Osteocyte (in vitro differentiated cells): ENCODE data around the gene GGN. TPM values are rescaled to one million over a fixed set of nuclear protein-coding genes. Genes with fewer than 3 reads are reported as not detected.
"Not testable (repeated sequence)": the region's sequence is repeated elsewhere in the genome, so short reads cannot be mapped to it uniquely, and the experiment has no call there.

Source experiments
- DNase-seq: peaks from one replicate; pipeline ENCODE4 v3.0.0; 2021; ENCODE audit warnings: mixed read lengths; ENCODE audit not compliant: unreplicated experiment; ENCODE audit errors: extremely low spot score
- H3K27ac Mint-ChIP-seq: one replicate; pipeline ENCODE4 v1.8.0; 2021; ENCODE audit warnings: mild to moderate bottlenecking, mixed read lengths; ENCODE audit not compliant: unreplicated experiment
- H3K27me3 Mint-ChIP-seq: one replicate; pipeline ENCODE4 v1.8.0; 2021; ENCODE audit warnings: mixed read lengths; ENCODE audit not compliant: unreplicated experiment
- H3K36me3 Mint-ChIP-seq: one replicate; pipeline ENCODE4 v1.8.0; 2021; ENCODE audit warnings: mixed read lengths; ENCODE audit not compliant: unreplicated experiment
- H3K4me1 Mint-ChIP-seq: one replicate; pipeline ENCODE4 v1.8.0; 2021; ENCODE audit warnings: mixed read lengths; ENCODE audit not compliant: unreplicated experiment
- H3K4me3 Mint-ChIP-seq: one replicate; pipeline ENCODE4 v1.8.0; 2021; ENCODE audit warnings: mild to moderate bottlenecking, moderate library complexity, mixed read lengths; ENCODE audit not compliant: unreplicated experiment
- H3K9me3 Mint-ChIP-seq: one replicate; pipeline ENCODE4 v1.8.0; 2021; ENCODE audit warnings: mixed read lengths; ENCODE audit not compliant: unreplicated experiment
- total RNA-seq: library from RNA; stranded (reverse); gene quantifications from 2 replicates; pipeline ENCODE4 v1.2.1, GENCODE V29; 2021
- TF ChIP-seq, protein P1 (sequence below): fragments of 200-600 bp; sonication (generic); IDR thresholded peaks from 2 replicates; pipeline ENCODE4 v1.5.0; 2021; ENCODE audit warnings: antibody characterized with exemption, mild to moderate bottlenecking, moderate library complexity

GGN gene
- total RNA-seq, 1 donor from 2014 or later, result 2.3 TPM

DNA sequence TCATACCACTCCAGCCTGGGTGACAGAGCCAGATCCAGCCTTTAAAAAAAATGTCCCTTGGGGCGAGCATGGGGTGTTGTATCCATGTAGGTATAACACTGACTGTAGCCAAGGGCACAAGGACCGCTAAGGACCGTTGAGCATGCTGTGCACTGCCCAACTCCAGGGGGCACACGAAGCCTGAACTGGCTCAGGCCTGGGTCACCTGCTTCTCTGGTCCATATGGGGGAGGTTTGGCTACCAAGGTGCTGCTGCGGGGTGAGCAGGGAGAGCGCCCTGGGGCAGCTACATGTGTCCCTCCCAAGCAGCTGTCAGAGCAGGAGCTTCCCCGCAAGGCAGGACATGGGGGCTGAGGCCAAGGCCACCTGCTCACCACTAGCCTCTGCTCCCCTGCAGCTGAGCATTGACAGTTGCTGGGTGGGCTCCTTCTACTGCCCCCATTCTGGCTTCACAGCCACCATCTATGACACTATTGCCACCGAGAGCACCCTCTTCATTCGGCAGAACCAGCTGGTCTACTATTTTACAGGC is 35.9 kb downstream of the GGN start:
- DNase-seq, result no peak
- Mint-ChIP-seq H3K4me1 (no peaks in the 10 kb centered on the region), H3K27ac (no peak overlapping the region), H3K9me3 (no peaks in the 10 kb centered on the region), H3K27me3 (peaks cover 11% of the 10 kb centered on the region), H3K36me3 (no peaks in the 10 kb centered on the region), H3K4me3 (no peak overlapping the region)
- TF ChIP-seq, protein P1, sequence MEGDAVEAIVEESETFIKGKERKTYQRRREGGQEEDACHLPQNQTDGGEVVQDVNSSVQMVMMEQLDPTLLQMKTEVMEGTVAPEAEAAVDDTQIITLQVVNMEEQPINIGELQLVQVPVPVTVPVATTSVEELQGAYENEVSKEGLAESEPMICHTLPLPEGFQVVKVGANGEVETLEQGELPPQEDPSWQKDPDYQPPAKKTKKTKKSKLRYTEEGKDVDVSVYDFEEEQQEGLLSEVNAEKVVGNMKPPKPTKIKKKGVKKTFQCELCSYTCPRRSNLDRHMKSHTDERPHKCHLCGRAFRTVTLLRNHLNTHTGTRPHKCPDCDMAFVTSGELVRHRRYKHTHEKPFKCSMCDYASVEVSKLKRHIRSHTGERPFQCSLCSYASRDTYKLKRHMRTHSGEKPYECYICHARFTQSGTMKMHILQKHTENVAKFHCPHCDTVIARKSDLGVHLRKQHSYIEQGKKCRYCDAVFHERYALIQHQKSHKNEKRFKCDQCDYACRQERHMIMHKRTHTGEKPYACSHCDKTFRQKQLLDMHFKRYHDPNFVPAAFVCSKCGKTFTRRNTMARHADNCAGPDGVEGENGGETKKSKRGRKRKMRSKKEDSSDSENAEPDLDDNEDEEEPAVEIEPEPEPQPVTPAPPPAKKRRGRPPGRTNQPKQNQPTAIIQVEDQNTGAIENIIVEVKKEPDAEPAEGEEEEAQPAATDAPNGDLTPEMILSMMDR, result no peak

DNA sequence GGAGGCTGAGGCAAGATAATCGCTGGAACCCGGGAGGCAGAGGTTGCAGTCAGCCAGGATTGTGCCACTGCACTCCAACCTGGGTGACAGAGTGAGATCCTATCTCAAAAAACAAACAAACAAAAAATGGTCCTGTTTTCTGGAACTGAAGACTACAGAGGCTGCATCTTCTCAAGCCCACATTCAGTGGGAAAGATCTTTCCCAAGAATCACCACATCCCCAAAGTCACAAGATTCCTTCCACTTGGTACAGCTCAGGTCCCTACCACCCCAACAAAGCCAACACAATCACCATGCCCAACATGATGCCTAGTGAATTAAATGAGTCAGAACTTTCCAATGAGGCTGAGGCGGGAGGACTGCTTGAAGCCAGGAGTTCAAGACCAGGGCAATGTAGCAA is 37.0 kb downstream of the GGN start:
- Mint-ChIP-seq H3K27ac (no peak overlapping the region), H3K36me3 (no peaks in the 10 kb centered on the region)

DNA sequence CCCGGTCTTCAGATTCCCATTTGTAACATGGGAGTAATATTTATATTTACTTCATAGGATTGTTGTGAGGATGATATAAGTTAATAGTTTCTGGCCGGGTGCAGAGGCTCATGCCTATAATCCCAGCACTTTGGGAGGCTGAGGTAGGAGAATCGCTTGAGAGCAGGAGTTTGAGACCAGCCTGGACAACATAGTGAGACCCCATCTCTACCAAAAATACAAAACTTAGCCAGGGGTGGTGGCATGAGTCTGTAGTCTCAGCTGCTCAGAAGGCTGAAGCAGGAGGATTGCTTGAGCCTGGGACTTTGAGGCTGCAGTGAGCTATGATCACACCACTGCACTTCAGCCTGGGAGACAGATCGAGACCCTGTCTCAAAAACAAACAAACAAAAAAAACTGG is 41.0 kb downstream of the GGN start:
- Mint-ChIP-seq H3K27ac (no peak overlapping the region), H3K27me3 (no peaks in the 10 kb centered on the region), H3K36me3 (peaks cover 2% of the 10 kb centered on the region), H3K4me3 (no peak overlapping the region), H3K9me3 (no peaks in the 10 kb centered on the region), H3K4me1 (no peaks in the 10 kb centered on the region)
- TF ChIP-seq, protein P1, result no peak
- DNase-seq, result no peak

More for the DNA sequence above, 37.0 kb downstream of the GGN start:
- Mint-ChIP-seq H3K9me3 (no peaks in the 10 kb centered on the region), H3K27me3 (peaks cover 3% of the 10 kb centered on the region), H3K4me3 (no peak overlapping the region), H3K4me1 (no peaks in the 10 kb centered on the region)
- no peak for DNase-seq
- TF ChIP-seq, protein P1, result no peak

DNA sequence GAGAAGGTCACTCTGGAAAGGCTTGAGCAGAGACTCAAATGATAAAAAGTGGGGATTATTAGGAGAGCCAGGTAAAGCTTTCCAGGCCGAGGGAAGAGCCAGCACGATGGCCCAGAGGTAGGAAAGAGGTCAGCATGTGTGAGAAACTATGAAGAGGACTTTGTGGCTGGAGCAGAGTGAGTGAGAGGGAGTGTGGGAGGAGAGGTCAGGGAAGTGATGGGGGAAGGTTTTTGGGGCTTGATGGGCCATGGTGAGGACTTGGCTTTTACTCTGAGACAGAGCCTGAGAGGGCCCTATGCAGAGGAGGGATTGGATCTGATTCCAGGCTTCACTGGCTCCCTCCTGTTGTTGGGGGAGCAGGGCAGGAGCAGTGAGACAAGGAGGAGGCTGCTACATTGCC is 46.9 kb downstream of the GGN start:
- H3K27ac Mint-ChIP-seq, result no peak overlapping the region
- TF ChIP-seq, protein P1, result no peak
- no peaks in the 10 kb centered on the region for H3K27me3 Mint-ChIP-seq
- no peaks in the 10 kb centered on the region for H3K9me3 Mint-ChIP-seq
- no peak overlapping the region for H3K4me3 Mint-ChIP-seq
- no peak for DNase-seq
- peaks cover 7% of the 10 kb centered on the region for H3K4me1 Mint-ChIP-seq
- H3K36me3 Mint-ChIP-seq, result peaks cover 4% of the 10 kb centered on the region

DNA sequence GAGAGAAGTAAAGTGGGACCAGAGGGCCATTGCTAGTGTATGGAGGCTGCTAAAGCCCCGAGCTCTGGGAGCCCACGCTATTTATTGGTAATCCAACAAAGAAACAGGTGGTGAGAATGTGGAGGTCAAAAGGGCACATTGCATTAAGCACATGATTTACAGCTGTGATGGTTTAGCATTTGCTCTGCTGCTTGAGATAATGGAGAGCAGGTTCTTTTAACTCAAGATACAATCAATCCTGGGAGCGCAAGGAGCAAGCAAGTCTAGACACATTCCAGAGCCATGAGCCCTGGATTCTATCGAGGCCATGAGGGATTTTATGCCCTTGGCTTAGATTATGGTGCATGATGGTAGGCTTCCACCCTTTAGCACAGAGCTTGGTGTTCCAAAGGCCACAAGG is 48.8 kb downstream of the GGN start:
- H3K9me3 Mint-ChIP-seq, H3K4me1 Mint-ChIP-seq, H3K27ac Mint-ChIP-seq, H3K4me3 Mint-ChIP-seq, DNase-seq, H3K36me3 Mint-ChIP-seq, H3K27me3 Mint-ChIP-seq: not testable (repeated sequence)

DNA sequence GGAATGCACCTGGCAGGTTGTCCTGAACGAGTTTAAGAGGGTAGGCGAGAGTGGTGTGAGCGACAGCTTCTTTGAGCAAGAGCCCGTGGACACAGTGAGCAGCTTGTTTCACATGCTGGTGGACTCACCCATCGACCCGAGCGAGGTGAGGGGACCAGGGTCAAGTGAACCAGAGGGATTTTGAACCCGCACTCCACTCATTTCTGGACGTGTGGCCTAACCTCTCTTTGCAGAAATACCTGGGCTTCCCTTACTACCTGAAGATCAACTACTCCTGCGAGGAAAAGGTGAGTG is 50.5 kb downstream of the GGN start:
- TF ChIP-seq, protein P1, result no peak
- peaks cover 2% of the 10 kb centered on the region for H3K36me3 Mint-ChIP-seq
- no peaks in the 10 kb centered on the region for H3K9me3 Mint-ChIP-seq
- H3K27ac Mint-ChIP-seq, result no peak overlapping the region
- peak overlapping the region; percentile 97 for H3K4me3 Mint-ChIP-seq
- no peak for DNase-seq
- H3K4me1 Mint-ChIP-seq, result peaks cover 7% of the 10 kb centered on the region
- H3K27me3 Mint-ChIP-seq, result no peaks in the 10 kb centered on the region
